Hematopoietic multipotent progenitor cell (in vitro differentiated cells): ENCODE results near the gene MEF2D. TPM values are rescaled to one million over a fixed set of nuclear protein-coding genes. Genes with fewer than 3 reads are reported as not detected.
A peak's percentile ranks its signal among the peaks of the same experiment; 100 is the strongest.

Experiments
- DNase-seq, 3 donors: peaks; one replicate each; pipeline ENCODE4 v3.0.0-alpha.2; 2011 to 2015; ENCODE audit warnings: low read depth in 2 of 3, low spot score in 2 of 3
- total RNA-seq: library from RNA; depleted of rRNA; stranded (reverse); fragments of >200 nt; gene quantifications from one replicate; pipeline ENCODE4 v1.2.3, GENCODE V29; 2012

The MEF2D gene
- total RNA-seq, 1 donor: 54.7 TPM

GRCh38 chr1:156525071-156525501 lies 24.5 kb upstream of the MEF2D start:
- no peak for DNase-seq

GRCh38 chr1:156524481-156524869 lies 23.9 kb upstream of the MEF2D start:
- peak in 2 of 3 donors; percentile 44 to 60 for DNase-seq

GRCh38 chr1:156523801-156524480 lies 23.4 kb upstream of the MEF2D start:
- DNase-seq: peak in 2 of 3 donors; percentile 39 to 60

DNA sequence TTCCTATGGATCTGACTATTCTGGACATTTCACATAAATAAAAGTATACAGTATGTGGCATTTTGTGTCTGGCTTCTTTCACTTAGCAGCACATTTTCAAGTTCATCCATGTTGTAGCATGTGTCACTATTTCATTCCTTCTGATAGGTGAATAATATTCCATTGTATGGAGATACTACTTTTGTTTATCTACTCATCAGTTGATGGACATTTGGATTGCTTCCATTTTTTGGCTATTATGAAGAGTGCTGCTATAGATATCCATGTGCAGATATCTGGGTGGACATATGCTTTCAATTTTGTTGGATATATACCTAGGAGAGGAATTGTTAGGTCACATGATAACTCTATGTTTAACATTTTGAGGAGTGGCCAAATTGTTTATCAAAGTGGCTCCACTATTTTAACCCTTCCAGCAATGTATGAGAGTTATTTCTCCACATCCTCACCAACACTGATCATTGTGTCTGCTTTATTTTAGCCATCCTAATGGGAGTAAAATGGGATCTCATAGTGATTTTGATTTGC lies 21.9 kb upstream of the MEF2D start:
- no peak for DNase-seq

GRCh38 chr1:156517748-156518147 lies 17.2 kb upstream of the MEF2D start:
- no peak for DNase-seq

GRCh38 chr1:156516821-156517220 lies 16.2 kb upstream of the MEF2D start:
- DNase-seq: no peak

DNA sequence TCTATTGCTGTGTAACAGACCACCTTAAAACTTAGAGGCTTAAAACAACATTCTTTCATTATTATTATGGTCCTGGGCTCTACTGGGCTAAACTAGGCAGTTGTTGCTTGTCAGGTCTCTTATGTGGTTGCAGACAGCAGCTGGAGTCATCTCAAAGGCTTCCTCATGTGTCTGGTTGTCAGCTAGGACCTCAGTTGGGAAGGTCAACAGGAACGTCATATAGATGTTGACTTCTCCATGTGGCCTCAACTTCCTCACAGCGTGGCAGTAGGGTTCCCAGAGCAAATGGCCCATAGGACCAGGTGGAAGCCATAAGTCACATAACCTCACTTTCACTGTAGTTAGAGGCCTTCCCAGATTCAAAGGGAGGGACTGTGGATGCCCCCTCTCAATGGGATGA lies 15.4 kb upstream of the MEF2D start:
- DNase-seq: no peak

- no peak for DNase-seq
Measured at GRCh38 chr1:156513185-156513584, 12.6 kb upstream of the MEF2D start.

- no peak for DNase-seq
Measured at GRCh38 chr1:156511644-156512043, 11.1 kb upstream of the MEF2D start.

GRCh38 chr1:156510709-156511108 lies 10.1 kb upstream of the MEF2D start:
- DNase-seq: no peak

DNA sequence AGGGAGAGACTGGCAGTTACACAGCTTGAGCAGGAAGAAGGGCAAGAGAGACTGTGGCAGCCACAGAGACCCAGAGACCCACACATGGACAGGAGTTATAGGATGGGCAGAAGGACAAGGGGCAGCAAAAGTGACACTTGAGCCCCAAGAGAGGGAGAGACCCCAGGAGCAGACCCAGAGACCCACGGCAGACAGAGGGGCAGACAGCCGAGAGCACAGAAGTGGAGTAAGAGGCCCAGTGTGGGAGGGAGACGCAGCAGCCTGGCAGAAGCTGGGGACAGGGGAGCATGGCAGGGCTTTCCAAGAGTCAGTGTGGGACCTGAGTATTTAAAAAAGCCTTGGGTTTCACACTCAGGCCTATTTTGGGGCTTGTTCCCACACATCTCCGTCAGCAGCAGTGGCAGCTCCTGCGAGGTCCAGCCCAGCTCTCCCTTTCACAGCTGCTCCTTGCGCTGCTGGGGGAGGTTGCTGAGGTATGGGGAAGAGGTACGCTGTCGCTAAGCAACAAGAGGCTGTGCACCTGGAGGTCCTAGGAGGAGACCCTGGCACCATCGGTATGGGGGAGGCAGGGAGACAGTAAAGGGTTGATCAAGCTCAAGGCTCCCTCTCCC lies 9.0 kb upstream of the MEF2D start:
- DNase-seq: no peak

GRCh38 chr1:156508955-156509234 lies 8.3 kb upstream of the MEF2D start:
- no peak for DNase-seq

- no peak for DNase-seq
Measured at GRCh38 chr1:156508205-156508954, 7.8 kb upstream of the MEF2D start.

- DNase-seq: no peak
Measured at GRCh38 chr1:156506450-156506849, 5.9 kb upstream of the MEF2D start.

GRCh38 chr1:156505679-156506298 lies 5.2 kb upstream of the MEF2D start:
- DNase-seq: no peak

- peak; percentile 99 to 100 (median 100) for DNase-seq
Measured at GRCh38 chr1:156504821-156505678, 4.5 kb upstream of the MEF2D start.

- peak in 2 of 3 donors; percentile 40 to 61 for DNase-seq
Measured at GRCh38 chr1:156504438-156504813, 3.9 kb upstream of the MEF2D start.

- no peak for DNase-seq
Measured at GRCh38 chr1:156503698-156504437, 3.3 kb upstream of the MEF2D start.

DNA sequence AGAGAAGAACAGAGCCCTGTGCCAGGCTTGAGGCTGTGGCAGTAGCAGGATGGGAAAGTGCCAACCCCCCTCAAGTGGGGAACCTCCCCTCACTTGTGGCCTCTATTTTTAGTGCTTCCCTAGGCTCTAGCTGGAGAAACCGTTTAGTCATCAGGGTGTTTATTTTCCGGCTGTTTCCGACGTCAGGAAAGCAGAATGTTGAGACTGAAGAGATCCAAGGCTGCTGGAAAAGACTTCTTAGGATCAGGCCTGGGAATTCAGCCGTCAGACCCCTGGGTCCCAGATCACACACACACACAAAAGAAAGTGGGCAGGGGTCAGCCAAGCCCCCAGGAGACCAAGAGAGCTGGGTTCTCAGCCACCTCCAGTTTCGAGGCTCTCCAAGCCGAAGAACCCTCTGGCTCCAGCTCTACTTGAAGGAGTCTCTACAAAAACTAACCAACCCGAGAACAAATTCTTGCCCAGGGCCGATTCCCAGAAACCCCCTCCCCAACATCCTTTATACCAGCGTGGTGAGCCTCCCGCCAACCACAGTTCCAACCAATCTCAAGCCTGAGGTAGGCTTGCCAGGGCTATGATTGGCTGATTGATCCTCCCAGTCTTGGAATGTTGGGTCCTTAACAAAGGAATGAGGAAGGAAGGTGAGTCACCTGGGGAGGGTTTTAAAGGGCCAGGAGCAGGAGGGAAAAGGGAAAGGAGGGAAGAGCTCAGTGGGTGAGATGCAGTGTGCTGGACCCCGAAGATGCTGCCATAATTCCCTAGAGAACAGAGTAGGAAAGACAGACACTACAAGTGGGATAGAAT lies 2.5 kb upstream of the MEF2D start:
- peak in 2 of 3 donors; percentile 58 to 66 for DNase-seq
